ENCODE measurements around the gene SLC28A3. TPM values are rescaled to one million over a fixed set of nuclear protein-coding genes. Genes with fewer than 3 reads are reported as not detected.

Gene SLC28A3
- total RNA-seq, 2 experiments from 2014 or later, result 0.09 to 0.45 TPM

DNA sequence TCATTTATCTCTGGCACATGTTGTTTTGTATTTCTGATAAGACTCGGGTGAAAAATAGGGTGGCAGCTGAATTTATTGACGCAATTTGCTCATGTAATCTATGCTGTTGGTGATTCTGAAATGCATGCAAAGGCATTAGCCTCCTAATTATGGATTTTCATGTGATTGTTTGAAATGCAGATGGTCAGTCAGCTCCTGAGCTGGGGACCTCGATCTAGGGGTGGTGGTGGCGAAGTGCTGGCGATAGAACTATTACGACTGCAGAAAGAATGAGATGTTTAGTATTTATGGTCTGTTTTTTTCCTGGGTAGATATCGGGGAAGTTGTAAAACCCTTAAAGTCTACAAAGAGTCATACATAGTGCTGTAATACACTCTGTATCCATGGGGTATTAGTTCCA lies 88.6 kb downstream of the SLC28A3 start:
- Mint-ChIP-seq H3K27ac (no peak overlapping the region), H3K4me3 (no peak overlapping the region), H3K9me3 (ENCODE audit: low read depth) (peaks cover 2% of the 10 kb centered on the region), H3K4me1 (no peaks in the 10 kb centered on the region), H3K36me3 (no peaks in the 10 kb centered on the region), H3K27me3 (peaks cover 20% of the 10 kb centered on the region)
- CTCF ChIA-PET, result interaction anchor here (1.7 kb wide), 1 partner anchor 9 kb away, joined by 4 read pairs; no protein-coding TSS in a partner anchor
- ATAC-seq (no peak), DNase-seq (no peak)

DNA sequence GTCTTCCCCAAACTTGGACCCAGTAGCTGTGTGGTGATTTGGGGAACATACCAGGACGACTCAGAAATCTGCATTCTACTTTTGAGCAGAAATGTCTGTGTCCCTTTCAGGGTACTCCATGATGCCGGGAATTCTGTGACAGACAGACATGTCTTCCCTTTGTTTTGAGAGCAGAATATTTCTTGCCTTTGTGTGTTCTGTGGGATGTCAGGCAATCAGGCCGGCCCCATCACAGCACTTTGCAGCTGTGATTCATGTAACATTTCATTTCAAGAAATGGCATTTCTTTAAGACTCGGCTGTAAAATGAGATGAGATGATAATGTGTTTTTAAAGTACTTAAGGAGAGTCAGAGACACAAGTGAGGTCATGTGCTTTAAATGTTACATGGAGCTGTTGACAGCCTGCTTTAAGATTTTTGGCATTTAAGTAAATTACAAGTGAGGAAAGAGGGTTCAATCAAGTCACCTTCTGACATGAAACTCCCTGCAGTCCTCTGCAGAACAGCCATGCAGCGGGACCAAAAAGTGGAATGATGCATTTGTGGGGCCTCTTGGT lies 98.7 kb downstream of the SLC28A3 start:
- Mint-ChIP-seq H3K4me1 (no peaks in the 10 kb centered on the region), H3K36me3 (peaks cover 2% of the 10 kb centered on the region), H3K27me3 (peaks cover 6% of the 10 kb centered on the region), H3K4me3 (no peak overlapping the region), H3K27ac (no peak overlapping the region), H3K9me3 (ENCODE audit: low read depth) (no peaks in the 10 kb centered on the region)
- CTCF ChIA-PET, result no interaction called here
- ATAC-seq, result no peak
- DNase-seq, result no peak

DNA sequence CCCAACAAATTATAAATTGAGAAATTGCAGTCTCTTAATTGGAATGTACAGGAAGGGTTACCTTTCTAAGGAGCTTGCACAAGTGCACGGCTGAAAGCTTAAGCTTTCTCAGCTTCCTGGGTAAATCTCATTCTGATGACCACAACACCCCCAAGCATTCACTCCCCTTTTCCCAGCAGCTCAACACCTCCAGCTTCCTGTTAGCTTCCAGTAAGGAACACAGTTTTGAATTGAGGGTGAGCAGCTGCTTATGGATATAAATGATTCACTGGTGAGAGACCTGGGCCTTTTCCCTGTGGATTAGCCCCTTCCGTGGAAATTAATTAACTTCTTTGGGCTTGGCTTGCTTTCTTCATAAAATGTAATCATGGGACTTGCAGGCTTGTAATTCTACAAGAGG lies 101.2 kb downstream of the SLC28A3 start:
- H3K4me1 Mint-ChIP-seq, result no peaks in the 10 kb centered on the region
- DNase-seq, result no peak
- CTCF ChIA-PET, result interaction anchor here (0.8 to 0.9 kb wide), 2 partner anchors 16 to 59 kb away, joined by 3 read pairs; no protein-coding TSS in a partner anchor
- H3K36me3 Mint-ChIP-seq, result peaks cover 2% of the 10 kb centered on the region
- no peak overlapping the region for H3K27ac Mint-ChIP-seq
- ATAC-seq, result no peak
- no peaks in the 10 kb centered on the region for H3K9me3 Mint-ChIP-seq (ENCODE audit: low read depth)
- H3K4me3 Mint-ChIP-seq, result no peak overlapping the region
- peaks cover 10% of the 10 kb centered on the region for H3K27me3 Mint-ChIP-seq

DNA sequence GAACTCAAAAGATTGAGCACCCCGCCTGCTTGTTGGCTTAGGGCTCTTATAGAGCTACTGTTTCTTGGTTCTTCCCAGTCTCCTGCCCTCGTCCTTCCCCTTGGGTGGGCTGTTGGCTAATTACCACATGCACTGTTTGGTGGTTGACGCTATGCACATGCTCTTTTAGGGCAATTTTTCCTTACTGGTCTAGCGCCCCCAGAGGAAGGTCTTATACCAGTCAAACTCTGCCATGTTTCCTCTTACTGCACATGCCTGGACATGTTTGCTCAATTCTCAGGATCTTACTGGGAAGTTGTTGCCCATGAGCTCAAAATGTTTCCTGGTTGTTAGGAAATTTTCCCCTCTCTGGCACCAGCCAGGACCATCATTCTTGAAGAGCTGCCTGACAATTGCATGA lies 101.9 kb downstream of the SLC28A3 start:
- Mint-ChIP-seq H3K4me3 (no peak overlapping the region), H3K27ac (no peak overlapping the region), H3K36me3 (peaks cover 2% of the 10 kb centered on the region), H3K9me3 (ENCODE audit: low read depth) (no peaks in the 10 kb centered on the region), H3K4me1 (no peaks in the 10 kb centered on the region), H3K27me3 (peaks cover 7% of the 10 kb centered on the region)
- ATAC-seq, result no peak
- CTCF ChIA-PET, result interaction anchor here (0.8 to 0.9 kb wide), 2 partner anchors 16 to 58 kb away, joined by 3 read pairs; no protein-coding TSS in a partner anchor
- no peak for DNase-seq

DNA sequence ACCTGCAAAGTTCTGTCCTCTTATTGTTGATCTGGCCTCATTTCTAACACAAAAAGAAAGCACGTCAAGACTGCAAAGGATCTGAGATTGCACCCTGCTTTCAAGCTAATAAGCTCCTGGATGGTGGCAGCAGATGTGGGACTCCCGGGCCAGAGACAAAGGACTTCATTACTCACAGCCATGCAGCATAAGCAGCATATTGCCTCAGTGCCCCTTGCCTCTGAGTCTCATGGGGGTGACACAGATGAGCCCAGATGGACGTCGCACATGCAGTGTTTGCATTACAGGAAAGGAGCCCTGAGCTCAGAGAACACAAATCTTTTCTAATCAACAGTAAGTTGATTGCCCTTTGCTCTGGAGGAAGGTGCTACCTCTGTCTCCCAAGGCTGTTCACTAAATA lies 105.0 kb downstream of the SLC28A3 start:
- Mint-ChIP-seq H3K27ac (no peak overlapping the region), H3K4me3 (no peak overlapping the region), H3K9me3 (ENCODE audit: low read depth) (no peaks in the 10 kb centered on the region), H3K4me1 (no peaks in the 10 kb centered on the region), H3K36me3 (peaks cover 2% of the 10 kb centered on the region), H3K27me3 (peaks cover 11% of the 10 kb centered on the region)
- DNase-seq (no peak), ATAC-seq (no peak)
- CTCF ChIA-PET, result no interaction called here

DNA sequence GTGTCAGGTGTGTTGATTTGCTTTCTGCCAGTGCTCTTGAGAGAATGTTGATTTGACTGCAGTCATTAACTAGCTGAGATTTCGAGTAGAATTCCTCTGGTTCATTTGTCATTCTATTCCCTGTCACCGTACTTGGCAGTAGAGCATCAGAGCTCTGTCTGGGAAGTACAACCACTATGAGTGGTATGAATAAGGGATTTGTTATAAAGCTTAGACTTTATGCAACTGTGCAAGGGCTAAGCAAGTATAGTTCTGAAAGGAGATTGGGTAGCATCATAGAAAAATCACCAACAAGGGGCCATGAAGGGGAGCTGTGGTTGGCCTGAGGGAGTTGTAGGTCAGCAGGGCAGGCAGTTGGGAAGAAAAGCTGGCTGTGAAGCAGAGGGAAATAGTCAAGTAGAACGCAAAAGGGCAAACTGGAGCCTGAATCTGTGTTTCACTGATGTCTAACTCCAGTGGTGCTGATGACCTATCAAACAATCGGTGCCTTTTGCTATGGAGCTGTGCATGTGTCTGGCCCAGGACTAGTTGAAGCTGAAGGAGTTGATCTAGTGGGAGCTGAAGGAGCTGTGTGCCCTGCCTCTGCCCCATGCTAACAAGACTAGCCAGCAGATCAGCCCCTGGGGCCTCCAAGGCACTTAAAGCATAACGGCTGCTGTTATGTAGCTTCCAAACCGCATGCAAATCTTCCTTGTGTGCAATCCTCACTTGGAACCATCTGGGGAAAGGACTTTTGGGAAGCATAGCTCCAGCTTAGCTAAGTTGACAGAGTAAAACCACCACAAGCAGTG lies 110.0 kb downstream of the SLC28A3 start:
- DNase-seq (no peak), ATAC-seq (no peak)
- H3K27ac Mint-ChIP-seq, result no peak overlapping the region
- no peaks in the 10 kb centered on the region for H3K9me3 Mint-ChIP-seq (ENCODE audit: low read depth)
- peaks cover 7% of the 10 kb centered on the region for H3K27me3 Mint-ChIP-seq
- no peaks in the 10 kb centered on the region for H3K36me3 Mint-ChIP-seq
- CTCF ChIA-PET, result no interaction called here
- H3K4me1 Mint-ChIP-seq, result no peaks in the 10 kb centered on the region
- H3K4me3 Mint-ChIP-seq, result no peak overlapping the region

DNA sequence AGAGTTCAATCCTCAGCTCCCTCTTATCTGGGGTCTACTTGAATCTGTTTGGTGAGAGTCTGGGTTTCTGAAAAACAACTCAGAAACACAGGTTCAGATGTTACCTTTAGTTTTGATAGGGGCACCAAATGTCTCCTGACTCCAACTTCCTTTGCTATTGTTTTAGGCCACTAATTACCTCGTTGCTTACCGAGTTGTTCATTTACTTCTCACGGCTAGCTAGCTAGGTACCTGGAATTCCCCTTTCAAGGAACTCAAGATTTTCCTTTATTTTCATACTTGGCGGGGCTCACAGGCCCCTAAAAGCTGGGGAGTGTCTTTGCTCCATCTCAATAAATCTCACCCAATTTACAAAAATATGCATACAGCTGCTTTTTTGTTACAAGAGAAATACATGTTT lies 111.4 kb downstream of the SLC28A3 start:
- no peaks in the 10 kb centered on the region for H3K36me3 Mint-ChIP-seq
- no peaks in the 10 kb centered on the region for H3K9me3 Mint-ChIP-seq (ENCODE audit: low read depth)
- DNase-seq (no peak), ATAC-seq (no peak)
- H3K4me1 Mint-ChIP-seq, result peaks cover 3% of the 10 kb centered on the region
- H3K27ac Mint-ChIP-seq, result no peak overlapping the region
- H3K27me3 Mint-ChIP-seq, result peaks cover 10% of the 10 kb centered on the region
- H3K4me3 Mint-ChIP-seq, result no peak overlapping the region
- CTCF ChIA-PET, result no interaction called here

DNA sequence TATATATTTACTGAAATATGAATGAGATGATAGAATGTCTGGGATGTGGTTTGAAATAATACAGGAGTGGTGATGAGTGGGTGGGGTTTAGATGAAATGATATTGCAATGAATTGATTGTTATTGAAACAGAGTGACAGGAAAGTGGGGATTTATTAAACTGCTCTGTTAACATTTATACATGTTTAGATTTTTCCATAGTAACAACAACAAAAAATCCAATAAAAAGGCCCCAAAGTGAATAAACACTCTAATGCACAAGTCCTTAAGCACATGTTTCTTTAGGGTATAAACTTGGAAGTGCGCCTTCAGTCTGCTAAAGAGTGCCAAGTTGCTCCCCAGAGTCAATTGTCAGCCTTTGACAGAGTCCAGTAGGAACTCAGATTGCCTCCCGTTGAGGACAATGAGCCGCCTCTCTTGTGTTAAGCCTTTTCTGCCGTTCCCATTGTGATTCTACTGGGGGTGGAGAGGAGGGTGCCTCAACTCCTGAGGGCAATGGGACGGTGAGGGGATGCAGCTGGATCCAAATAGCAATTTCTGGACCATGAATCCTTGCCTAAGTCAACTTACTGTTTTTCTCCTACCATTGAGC lies 112.3 kb downstream of the SLC28A3 start:
- H3K9me3 Mint-ChIP-seq (ENCODE audit: low read depth), result no peaks in the 10 kb centered on the region
- H3K27ac Mint-ChIP-seq, result no peak overlapping the region
- no peak overlapping the region for H3K4me3 Mint-ChIP-seq
- H3K36me3 Mint-ChIP-seq, result no peaks in the 10 kb centered on the region
- peaks cover 3% of the 10 kb centered on the region for H3K4me1 Mint-ChIP-seq
- no peak for DNase-seq
- CTCF ChIA-PET, result no interaction called here
- ATAC-seq, result no peak
- peaks cover 12% of the 10 kb centered on the region for H3K27me3 Mint-ChIP-seq

DNA sequence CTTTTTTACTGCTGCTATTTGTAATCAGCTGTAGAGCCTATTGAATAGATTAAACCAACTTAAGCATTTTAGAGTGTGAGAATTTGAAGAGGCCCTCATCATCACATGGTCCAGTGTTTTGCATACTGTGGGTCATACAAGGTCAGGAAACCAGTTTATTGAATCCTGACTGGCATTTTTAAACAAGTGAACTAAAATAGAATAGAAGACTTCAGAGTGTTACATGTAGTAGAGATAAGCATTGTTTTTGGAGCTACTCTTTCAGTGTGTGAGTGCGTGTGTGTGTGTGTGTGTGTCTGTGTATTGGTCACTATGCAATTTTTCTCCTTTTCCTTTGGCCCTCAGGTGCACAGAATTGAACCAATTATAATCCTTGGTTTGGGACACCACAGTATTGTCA lies 114.4 kb downstream of the SLC28A3 start:
- no peak for DNase-seq
- CTCF ChIA-PET, result no interaction called here
- no peak overlapping the region for H3K27ac Mint-ChIP-seq

More for the DNA sequence above, 114.4 kb downstream of the SLC28A3 start:
- H3K36me3 Mint-ChIP-seq, result no peaks in the 10 kb centered on the region
- H3K27me3 Mint-ChIP-seq, result peaks cover 5% of the 10 kb centered on the region
- H3K4me3 Mint-ChIP-seq, result no peak overlapping the region
- H3K9me3 Mint-ChIP-seq (ENCODE audit: low read depth), result no peaks in the 10 kb centered on the region
- peaks cover 3% of the 10 kb centered on the region for H3K4me1 Mint-ChIP-seq
- ATAC-seq, result no peak
